Activated T-cell treated with anti-CD3 and anti-CD28 coated beads for 48 hours (primary cell): ENCODE results near the gene CYP11A1.

Experiments used
- DNase-seq: peaks from one replicate; pipeline ENCODE4 v3.0.0-alpha.2; 2020; ENCODE audit warnings: low read depth

The CYP11A1 gene

GRCh38 chr15:74320352-74321247 is 46.8 kb downstream of the CYP11A1 start:
- DNase-seq, result no peak

GRCh38 chr15:74319596-74320351 is 47.7 kb downstream of the CYP11A1 start:
- DNase-seq, result no peak

- DNase-seq, result no peak
Measured at GRCh38 chr15:74319138-74319460, 48.3 kb downstream of the CYP11A1 start.

- no peak for DNase-seq
Measured at GRCh38 chr15:74318376-74319137, 48.9 kb downstream of the CYP11A1 start.

GRCh38 chr15:74317820-74318375 is 49.5 kb downstream of the CYP11A1 start:
- DNase-seq, result no peak

GRCh38 chr15:74316141-74316540 is 51.3 kb downstream of the CYP11A1 start:
- DNase-seq, result no peak

GRCh38 chr15:74315626-74316025 is 51.8 kb downstream of the CYP11A1 start:
- DNase-seq, result no peak

GRCh38 chr15:74314795-74315438 is 52.5 kb downstream of the CYP11A1 start:
- DNase-seq, result peak; percentile 31

GRCh38 chr15:74313889-74314288 is 53.6 kb downstream of the CYP11A1 start:
- DNase-seq, result no peak

GRCh38 chr15:74312445-74313007 is 54.9 kb downstream of the CYP11A1 start:
- DNase-seq, result no peak

GRCh38 chr15:74311734-74312444 is 55.6 kb downstream of the CYP11A1 start:
- no peak for DNase-seq

GRCh38 chr15:74307827-74308811 is 59.3 kb downstream of the CYP11A1 start:
- DNase-seq, result no peak

GRCh38 chr15:74306781-74307217 is 60.6 kb downstream of the CYP11A1 start:
- no peak for DNase-seq

- DNase-seq, result no peak
Measured at GRCh38 chr15:74305687-74306086, 61.8 kb downstream of the CYP11A1 start.

GRCh38 chr15:74304431-74304830 is 63.0 kb downstream of the CYP11A1 start:
- no peak for DNase-seq

GRCh38 chr15:74303741-74304309 is 63.6 kb downstream of the CYP11A1 start:
- DNase-seq, result no peak

- DNase-seq, result peak; percentile 40
Measured at GRCh38 chr15:74302821-74303359, 64.6 kb downstream of the CYP11A1 start.

GRCh38 chr15:74301583-74302361 is 65.7 kb downstream of the CYP11A1 start:
- DNase-seq, result no peak
